K562 (cell line): ENCODE data around the gene SPTBN4. TPM values are rescaled to one million over a fixed set of nuclear protein-coding genes. Genes with fewer than 3 reads are reported as not detected.

ENCODE experiments used
- BRF1 ChIP-seq: IDR thresholded peaks from 3 replicates; pipeline ENCODE4 v1.6.1; 2011; ENCODE audit warnings: borderline replicate concordance, mild to moderate bottlenecking; ENCODE audit not compliant: insufficient read length; ENCODE audit errors: extremely low read depth
- CC2D1A ChIP-seq: fragments of 450-650 bp; IDR thresholded peaks from 2 replicates; pipeline ENCODE4 v1.6.1; 2017; ENCODE audit warnings: mild to moderate bottlenecking
- CCNT2 ChIP-seq: IDR thresholded peaks from 2 replicates; pipeline ENCODE4 v1.6.1; 2011; ENCODE audit warnings: borderline replicate concordance, low read depth, mild to moderate bottlenecking, moderate library complexity, mixed read lengths, low read length; ENCODE audit not compliant: insufficient read length; ENCODE audit errors: extremely low read depth
- DNMT1 ChIP-seq: fragments of 450-650 bp; IDR thresholded peaks from 2 replicates; pipeline ENCODE4 v1.6.1; 2016; ENCODE audit warnings: antibody characterized with exemption, mild to moderate bottlenecking
- E4F1 ChIP-seq: fragments of 250-450 bp; sonication (Bioruptor Pico); IDR thresholded peaks from 2 replicates; pipeline ENCODE4 v1.5.0; 2021; ENCODE audit warnings: mild to moderate bottlenecking, borderline replicate concordance
- ETV5 ChIP-seq: sonication (generic); formaldehyde crosslinking; IDR thresholded peaks from 2 replicates; pipeline ENCODE4 v1.4.0; 2020; ENCODE audit warnings: low read depth, mild to moderate bottlenecking, missing genetic modification reagents
- HDAC1 ChIP-seq, 2 experiments: fragments of 450-650 bp; IDR thresholded peaks; 2 replicates each; pipeline ENCODE4 v1.6.1; 2016 to 2017; ENCODE audit warnings: inconsistent platforms in 1 of 2, mild to moderate bottlenecking in 1 of 2, moderate library complexity in 1 of 2
- HLTF ChIP-seq: fragments of 450-650 bp; IDR thresholded peaks from 2 replicates; pipeline ENCODE4 v1.6.1; 2016
- HSF4 ChIP-seq: fragments of 250-450 bp; sonication (Bioruptor Pico); IDR thresholded peaks from 2 replicates; pipeline ENCODE4 v2.1.2; 2022; ENCODE audit warnings: mild to moderate bottlenecking, moderate library complexity, borderline replicate concordance
- IRF2 ChIP-seq: sonication (generic); formaldehyde crosslinking; IDR thresholded peaks from 2 replicates; pipeline ENCODE4 v1.8.1; 2022; ENCODE audit warnings: mild to moderate bottlenecking, missing genetic modification reagents
- KAT7 ChIP-seq: sonication (generic); formaldehyde crosslinking; IDR thresholded peaks from 2 replicates; pipeline ENCODE4 v1.8.0; 2022; ENCODE audit warnings: missing genetic modification reagents, mild to moderate bottlenecking, borderline replicate concordance
- KAT8 ChIP-seq: fragments of 450-650 bp; IDR thresholded peaks from 2 replicates; pipeline ENCODE4 v1.6.1; 2016; ENCODE audit warnings: low read depth, mild to moderate bottlenecking
- MTA2 ChIP-seq: fragments of 450-650 bp; IDR thresholded peaks from 2 replicates; pipeline ENCODE4 v1.6.1; 2016; ENCODE audit warnings: low read depth
- PHTF2 ChIP-seq: fragments of 250-450 bp; sonication (Bioruptor Pico); IDR thresholded peaks from 2 replicates; pipeline ENCODE4 v1.5.0; 2021; ENCODE audit warnings: mild to moderate bottlenecking
- POLR2A ChIP-seq: fragments of 450-650 bp; conservative IDR thresholded peaks from 2 replicates; pipeline ENCODE4 v1.6.1; 2016
- SLC30A9 ChIP-seq: fragments of 250-450 bp; sonication (Bioruptor Pico); IDR thresholded peaks from 2 replicates; pipeline ENCODE4 v1.8.0; 2022; ENCODE audit warnings: mild to moderate bottlenecking, moderate library complexity
- SMC3 ChIP-seq: conservative IDR thresholded peaks from 2 replicates; pipeline ENCODE4 v1.6.1; 2011; ENCODE audit warnings: low read depth, low read length, improper control_type of control experiment; ENCODE audit not compliant: insufficient read depth
- SRSF9 ChIP-seq: fragments of 200-400 bp; formaldehyde crosslinking; IDR thresholded peaks from 2 replicates; pipeline ENCODE4 v1.6.1; 2017; ENCODE audit warnings: low read depth, low read length, borderline replicate concordance
- TCF7L2 ChIP-seq: fragments of 150-350 bp; IDR thresholded peaks from 2 replicates; pipeline ENCODE4 v1.6.1; 2016; ENCODE audit warnings: low read depth, mild to moderate bottlenecking, low read length, moderate library complexity
- ZNF121 ChIP-seq: sonication (generic); formaldehyde crosslinking; conservative IDR thresholded peaks from 2 replicates; pipeline ENCODE4 v1.8.0; 2022; ENCODE audit warnings: missing genetic modification reagents
- ZNF133 ChIP-seq: fragments of 250-450 bp; sonication (Bioruptor Pico); IDR thresholded peaks from 2 replicates; pipeline ENCODE4 v1.4.0; 2020; ENCODE audit warnings: mild to moderate bottlenecking
- ZNF217 ChIP-seq: sonication (generic); formaldehyde crosslinking; IDR thresholded peaks from 2 replicates; pipeline ENCODE4 v1.8.0; 2022; ENCODE audit warnings: mild to moderate bottlenecking, missing genetic modification reagents
- ZNF57 ChIP-seq: fragments of 450-650 bp; formaldehyde crosslinking; IDR thresholded peaks from 2 replicates; pipeline ENCODE4 v1.4.0; 2020; ENCODE audit warnings: mild to moderate bottlenecking, moderate library complexity
- ZNF584 ChIP-seq: fragments of 200-800 bp; sonication (Bioruptor generic); IDR thresholded peaks from 2 replicates; pipeline ENCODE4 v1.6.1; 2016; ENCODE audit warnings: low read depth, mild to moderate bottlenecking, missing genetic modification characterization, missing compliant biosample characterization
- polyA plus RNA-seq, 8 experiments: library from polyadenylated mRNA; depleted of rRNA in 4 of 8; stranded (reverse) in 5 of 8; unstranded in 3 of 8; fragments of >200 nt; fragmentation: Nextera tagmentation in 2 of 8; fragmentation: Illumina TruSeq in 1 of 8; extraction: Ambion mirVana in 2 of 8; extraction: Trizol in 1 of 8; gene quantifications; 2 replicates each; pipeline versions ENCODE4 v1.2.1 to v1.2.3, GENCODE V29; 2011 to 2014; ENCODE audit warnings: inconsistent platforms in 1 of 8, missing spikeins in 1 of 8
- total RNA-seq, 7 experiments: library from RNA; depleted of rRNA in 6 of 7; stranded (reverse); fragments of >200 nt in 6 of 7; fragmentation: Illumina TruSeq in 2 of 7; extraction: Trizol in 2 of 7; gene quantifications; 2 replicates each; pipeline versions ENCODE4 v1.2.1 to v1.2.3, GENCODE V29; 2011 to 2021; ENCODE audit warnings: low replicate concordance in 1 of 7
- TF ChIP-seq, protein P1 (sequence below): fragments of 250-450 bp; sonication (Bioruptor Pico); IDR thresholded peaks from 2 replicates; pipeline ENCODE4 v1.8.0; 2021; ENCODE audit warnings: moderate library complexity, mild to moderate bottlenecking, inconsistent platforms
- TF ChIP-seq, protein P2 (sequence below): sonication (generic); formaldehyde crosslinking; IDR thresholded peaks from 2 replicates; pipeline ENCODE4 v1.8.1; 2023; ENCODE audit warnings: mild to moderate bottlenecking, missing genetic modification reagents

The SPTBN4 gene
- total and polyA plus RNA-seq, 9 of the 15 experiments (the other 6 are each of a cell fraction or from before 2014, with no cell fraction given): 0.01 to 1.5 (median 0.86) TPM

DNA sequence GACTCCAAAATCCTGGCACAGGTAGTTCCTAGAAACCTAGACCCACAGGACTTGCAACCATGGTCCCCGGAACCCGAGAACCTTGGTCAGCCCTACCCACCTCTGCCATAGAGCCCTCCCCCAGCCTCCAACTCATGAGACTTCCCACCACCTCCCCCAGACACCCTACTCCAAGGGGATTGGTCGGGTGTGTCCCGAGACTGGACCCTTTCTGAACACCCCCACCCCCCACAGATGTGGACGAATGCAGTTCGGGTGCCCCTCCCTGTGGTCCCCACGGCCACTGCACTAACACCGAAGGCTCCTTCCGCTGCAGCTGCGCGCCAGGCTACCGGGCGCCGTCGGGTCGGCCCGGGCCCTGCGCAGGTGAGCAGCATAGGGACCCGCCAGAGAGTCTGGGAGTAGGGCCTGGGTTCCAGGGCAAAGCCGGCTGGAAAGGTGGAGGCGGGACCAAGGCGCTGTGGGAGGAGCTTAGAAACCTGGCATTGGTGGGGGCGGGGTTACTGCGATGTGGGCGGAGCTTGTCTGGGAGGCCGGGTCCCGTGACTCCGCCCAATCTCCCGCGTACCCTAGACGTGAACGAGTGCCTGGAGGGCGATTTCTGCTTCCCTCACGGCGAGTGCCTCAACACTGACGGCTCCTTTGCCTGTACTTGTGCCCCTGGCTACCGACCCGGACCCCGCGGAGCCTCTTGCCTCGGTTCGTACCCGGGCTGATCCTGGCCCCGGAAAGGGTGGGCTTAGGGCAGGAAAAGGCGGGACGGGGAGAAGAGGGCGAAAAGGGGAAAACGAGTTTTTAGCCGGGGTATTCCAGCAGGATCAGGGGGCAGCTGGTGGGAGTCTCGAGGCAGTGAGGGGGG, 146.3 kb downstream of the SPTBN4 start (continued):
- TF ChIP-seq HLTF (no peak), ZNF133 (no peak), E4F1 (CRISPR knock-in tag) (no peak), SRSF9 (no peak), ZNF121 (no peak), CC2D1A (no peak), ETV5 (no peak), PHTF2 (CRISPR knock-in tag) (no peak), HSF4 (CRISPR knock-in tag) (no peak), SMC3 (no peak), IRF2 (CRISPR knock-in tag) (no peak), TCF7L2 (no peak), CCNT2 (no peak), ZNF217 (CRISPR knock-in tag) (no peak), SLC30A9 (no peak), ZNF57 (CRISPR knock-in tag) (no peak), MTA2 (no peak), BRF1 (no peak), DNMT1 (no peak), KAT8 (no peak), HDAC1 (IDR thresholded peaks at IDR 0.05) (no peak; a peak in 1 of 4 replicates), POLR2A (peak; percentile 66), KAT7 (CRISPR knock-in tag) (peak; percentile 87; the same call in 1 of the 2 replicates), ZNF584 (CRISPR knock-in tag) (no peak)
- TF ChIP-seq, protein P1, sequence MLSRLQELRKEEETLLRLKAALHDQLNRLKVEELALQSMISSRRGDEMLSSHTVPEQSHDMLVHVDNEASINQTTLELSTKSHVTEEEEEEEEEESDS (CRISPR knock-in tag): no peak
- TF ChIP-seq, protein P2, sequence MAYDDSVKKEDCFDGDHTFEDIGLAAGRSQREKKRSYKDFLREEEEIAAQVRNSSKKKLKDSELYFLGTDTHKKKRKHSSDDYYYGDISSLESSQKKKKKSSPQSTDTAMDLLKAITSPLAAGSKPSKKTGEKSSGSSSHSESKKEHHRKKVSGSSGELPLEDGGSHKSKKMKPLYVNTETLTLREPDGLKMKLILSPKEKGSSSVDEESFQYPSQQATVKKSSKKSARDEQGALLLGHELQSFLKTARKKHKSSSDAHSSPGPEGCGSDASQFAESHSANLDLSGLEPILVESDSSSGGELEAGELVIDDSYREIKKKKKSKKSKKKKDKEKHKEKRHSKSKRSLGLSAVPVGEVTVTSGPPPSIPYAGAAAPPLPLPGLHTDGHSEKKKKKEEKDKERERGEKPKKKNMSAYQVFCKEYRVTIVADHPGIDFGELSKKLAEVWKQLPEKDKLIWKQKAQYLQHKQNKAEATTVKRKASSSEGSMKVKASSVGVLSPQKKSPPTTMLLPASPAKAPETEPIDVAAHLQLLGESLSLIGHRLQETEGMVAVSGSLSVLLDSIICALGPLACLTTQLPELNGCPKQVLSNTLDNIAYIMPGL (CRISPR knock-in tag): no peak
